Stimulated activated effector memory CD8-positive, alpha-beta T cell treated with anti-CD3 and anti-CD28 coated beads, Interleukin-12 subunit alpha, Interleukin-12 subunit beta, amount 100 ng/mL, for 72 hours (primary cell): ENCODE data around the gene KIF1A.

Experiments used
- ATAC-seq: fragments of 150-1000 bp; cut with Tn5 transposase; 2 replicates; pipeline ENCODE4 v1.10.0; 2021
- DNase-seq, 2 donors: peaks; one replicate each; pipeline ENCODE4 v3.0.0; 2021 to 2022; ENCODE audit warnings: low spot score in 2 of 2
- H3K27ac Mint-ChIP-seq: one replicate; pipeline ENCODE4 v1.8.0; 2022; ENCODE audit warnings: mild to moderate bottlenecking, mixed read lengths
- H3K36me3 Mint-ChIP-seq: one replicate; pipeline ENCODE4 v1.8.0; 2022; ENCODE audit warnings: mild to moderate bottlenecking, mixed read lengths
- H3K4me1 Mint-ChIP-seq: one replicate; pipeline ENCODE4 v1.8.0; 2022; ENCODE audit warnings: mixed read lengths
- H3K4me3 Mint-ChIP-seq: one replicate; pipeline ENCODE4 v1.8.0; 2022; ENCODE audit warnings: mild to moderate bottlenecking, mixed read lengths
- H3K9me3 Mint-ChIP-seq: one replicate; pipeline ENCODE4 v1.8.0; 2022; ENCODE audit warnings: mixed read lengths

Gene KIF1A

GRCh38 chr2:240817496-240818292, 2.3 kb downstream of the KIF1A start:
- ATAC-seq (no peak), DNase-seq (no peak)
- Mint-ChIP-seq H3K4me1 (no peaks in the 10 kb centered on the region), H3K4me3 (no peak overlapping the region), H3K9me3 (no peaks in the 10 kb centered on the region), H3K36me3 (no peaks in the 10 kb centered on the region), H3K27ac (no peak overlapping the region)

- Mint-ChIP-seq H3K27ac (no peak overlapping the region), H3K9me3 (no peaks in the 10 kb centered on the region), H3K4me3 (no peak overlapping the region), H3K4me1 (no peaks in the 10 kb centered on the region), H3K36me3 (no peaks in the 10 kb centered on the region)
- DNase-seq (no peak), ATAC-seq (no peak)
Measured at GRCh38 chr2:240816584-240817495, 3.2 kb downstream of the KIF1A start.

GRCh38 chr2:240815761-240816583, 4.0 kb downstream of the KIF1A start:
- DNase-seq (no peak), ATAC-seq (no peak)
- Mint-ChIP-seq H3K9me3 (no peaks in the 10 kb centered on the region), H3K4me3 (no peak overlapping the region), H3K27ac (no peak overlapping the region), H3K4me1 (no peaks in the 10 kb centered on the region), H3K36me3 (no peaks in the 10 kb centered on the region)

GRCh38 chr2:240814946-240815760, 4.9 kb downstream of the KIF1A start:
- Mint-ChIP-seq H3K4me3 (no peak overlapping the region), H3K36me3 (no peaks in the 10 kb centered on the region), H3K9me3 (no peaks in the 10 kb centered on the region), H3K4me1 (no peaks in the 10 kb centered on the region), H3K27ac (no peak overlapping the region)
- ATAC-seq (no peak), DNase-seq (no peak)

GRCh38 chr2:240814280-240814679, 5.7 kb downstream of the KIF1A start:
- H3K4me1 Mint-ChIP-seq, result no peaks in the 10 kb centered on the region
- no peak for DNase-seq
- H3K4me3 Mint-ChIP-seq, result no peak overlapping the region
- H3K36me3 Mint-ChIP-seq, result no peaks in the 10 kb centered on the region
- no peak overlapping the region for H3K27ac Mint-ChIP-seq
- no peaks in the 10 kb centered on the region for H3K9me3 Mint-ChIP-seq
- ATAC-seq, result no peak

- ATAC-seq, result no peak
- Mint-ChIP-seq H3K4me3 (no peak overlapping the region), H3K4me1 (no peaks in the 10 kb centered on the region), H3K9me3 (no peaks in the 10 kb centered on the region), H3K36me3 (no peaks in the 10 kb centered on the region), H3K27ac (no peak overlapping the region)
- no peak for DNase-seq
Measured at GRCh38 chr2:240813231-240813921, 6.6 kb downstream of the KIF1A start.

- Mint-ChIP-seq H3K27ac (no peak overlapping the region), H3K4me1 (no peaks in the 10 kb centered on the region), H3K9me3 (no peaks in the 10 kb centered on the region), H3K4me3 (no peak overlapping the region), H3K36me3 (no peaks in the 10 kb centered on the region)
- DNase-seq (no peak), ATAC-seq (no peak)
Measured at GRCh38 chr2:240812721-240813120, 7.3 kb downstream of the KIF1A start.

GRCh38 chr2:240812301-240812680, 7.7 kb downstream of the KIF1A start:
- H3K27ac Mint-ChIP-seq, result no peak overlapping the region
- H3K9me3 Mint-ChIP-seq, result no peaks in the 10 kb centered on the region
- H3K4me1 Mint-ChIP-seq, result no peaks in the 10 kb centered on the region
- H3K4me3 Mint-ChIP-seq, result no peak overlapping the region
- DNase-seq, result no peak
- no peaks in the 10 kb centered on the region for H3K36me3 Mint-ChIP-seq
- ATAC-seq, result no peak

GRCh38 chr2:240811346-240812300, 8.4 kb downstream of the KIF1A start:
- ATAC-seq, result no peak
- Mint-ChIP-seq H3K36me3 (no peaks in the 10 kb centered on the region), H3K4me1 (no peaks in the 10 kb centered on the region), H3K9me3 (no peaks in the 10 kb centered on the region), H3K4me3 (no peak overlapping the region), H3K27ac (no peak overlapping the region)
- DNase-seq, result no peak

GRCh38 chr2:240810621-240811020, 9.4 kb downstream of the KIF1A start:
- H3K4me3 Mint-ChIP-seq, result no peak overlapping the region

GRCh38 chr2:240810199-240810598, 9.8 kb downstream of the KIF1A start:
- H3K4me1 Mint-ChIP-seq, result no peaks in the 10 kb centered on the region
- H3K36me3 Mint-ChIP-seq, result no peaks in the 10 kb centered on the region
- H3K9me3 Mint-ChIP-seq, result no peaks in the 10 kb centered on the region
- no peak for DNase-seq
- ATAC-seq, result no peak
- no peak overlapping the region for H3K4me3 Mint-ChIP-seq
- no peak overlapping the region for H3K27ac Mint-ChIP-seq

More at GRCh38 chr2:240810621-240811020, 9.4 kb downstream of the KIF1A start:
- Mint-ChIP-seq H3K4me1 (no peaks in the 10 kb centered on the region), H3K27ac (no peak overlapping the region), H3K9me3 (no peaks in the 10 kb centered on the region), H3K36me3 (no peaks in the 10 kb centered on the region)
- DNase-seq, result no peak
- no peak for ATAC-seq

GRCh38 chr2:240809276-240809675, 10.7 kb downstream of the KIF1A start:
- H3K27ac Mint-ChIP-seq, result no peak overlapping the region
- no peaks in the 10 kb centered on the region for H3K4me1 Mint-ChIP-seq
- DNase-seq, result no peak
- no peaks in the 10 kb centered on the region for H3K9me3 Mint-ChIP-seq
- H3K4me3 Mint-ChIP-seq, result no peak overlapping the region
- no peaks in the 10 kb centered on the region for H3K36me3 Mint-ChIP-seq
- ATAC-seq, result no peak

- H3K9me3 Mint-ChIP-seq, result no peaks in the 10 kb centered on the region
- H3K36me3 Mint-ChIP-seq, result no peaks in the 10 kb centered on the region
- DNase-seq (no peak), ATAC-seq (no peak)
- H3K4me3 Mint-ChIP-seq, result no peak overlapping the region
- no peak overlapping the region for H3K27ac Mint-ChIP-seq
- no peaks in the 10 kb centered on the region for H3K4me1 Mint-ChIP-seq
Measured at GRCh38 chr2:240806459-240806858, 13.6 kb downstream of the KIF1A start.
